Tibial artery (tissue), 4 donors: ENCODE data around the gene SNX19.

Source experiments
- DNase-seq, 2 donors: peaks; one replicate each; pipeline ENCODE4 v3.0.0-alpha.2; 2019
- H3K27ac ChIP-seq, 2 donors: fragments of 200-600 bp; sonication (generic) in 1 of 2; 1 replicate in 1 of 2; 2 replicates in 1 of 2; pipeline ENCODE4 v1.5.1; 2018 to 2019; ENCODE audit warnings: mild to moderate bottlenecking in 1 of 2
- H3K27me3 ChIP-seq, 2 donors: fragments of 200-600 bp; sonication (generic) in 1 of 2; one replicate each; pipeline versions ENCODE4 v1.5.1 to v1.6.0; 2016 to 2019
- H3K36me3 ChIP-seq, 3 donors: fragments of 200-600 bp; sonication (generic) in 2 of 3; one replicate each; pipeline ENCODE4 v1.5.1; 2016 to 2019; ENCODE audit warnings: mild to moderate bottlenecking in 2 of 3
- H3K4me1 ChIP-seq, 4 donors: fragments of 200-600 bp; sonication (generic) in 2 of 4; 1 replicate in 3 of 4; 2 replicates in 1 of 4; pipeline ENCODE4 v1.5.1; 2016 to 2019
- H3K4me3 ChIP-seq, 2 donors: fragments of 200-600 bp; sonication (generic) in 1 of 2; 1 replicate in 1 of 2; 2 replicates in 1 of 2; pipeline ENCODE4 v1.5.1; 2018 to 2019; ENCODE audit warnings: mild to moderate bottlenecking in 2 of 2
- H3K9me3 ChIP-seq, 3 donors: fragments of 200-600 bp; sonication (generic) in 1 of 3; one replicate each; pipeline ENCODE4 v1.5.1; 2016 to 2019
- CTCF ChIP-seq, 2 experiments: fragments of 200-600 bp in 1 of 2; fragments of 450-650 bp in 1 of 2; IDR thresholded peaks; one replicate each; pipeline ENCODE4 v1.5.1; 2017 to 2019; ENCODE audit warnings: antibody characterized with exemption in 2 of 2, mild to moderate bottlenecking in 1 of 2, moderate library complexity in 1 of 2
- intact Hi-C: fragments of 100-400 bp; cut with DNase I; formaldehyde crosslinking; loops from one replicate; pipeline ENCODE4 v1.15.0; 2023; ENCODE audit warnings: low total_unique reads

Gene SNX19

GRCh38 chr11:130868086-130868710 is 48.1 kb downstream of the SNX19 start:
- Histone ChIP-seq H3K4me3 (no peak overlapping the region), H3K36me3 (peaks cover 0 to 9% (median 5%) of the 10 kb centered on the region in 3 donors), H3K27me3 (no peaks in the 10 kb centered on the region), H3K9me3 (no peaks in the 10 kb centered on the region), H3K27ac (peak overlapping the region; percentile 78 to 82), H3K4me1 (peaks cover 0 to 66% (median 44%) of the 10 kb centered on the region in 4 donors)
- intact Hi-C loops: no loop called here
- no peak for TF ChIP-seq CTCF (IDR thresholded peaks at IDR 0.05)
- DNase-seq: no peak

- peaks cover 0 to 66% (median 42%) of the 10 kb centered on the region in 4 donors for H3K4me1 ChIP-seq
- intact Hi-C loops: no loop called here
- H3K27ac ChIP-seq: peak overlapping the region; percentile 78 to 82
- TF ChIP-seq CTCF (IDR thresholded peaks at IDR 0.05): no peak
- no peak for DNase-seq
- H3K36me3 ChIP-seq: peaks cover 0 to 9% (median 5%) of the 10 kb centered on the region in 3 donors
- H3K27me3 ChIP-seq: no peaks in the 10 kb centered on the region
- H3K4me3 ChIP-seq: no peak overlapping the region
- H3K9me3 ChIP-seq: no peaks in the 10 kb centered on the region
Measured at GRCh38 chr11:130866831-130867230, 49.4 kb downstream of the SNX19 start.

GRCh38 chr11:130865774-130866114 is 50.5 kb downstream of the SNX19 start:
- Histone ChIP-seq H3K9me3 (no peaks in the 10 kb centered on the region), H3K4me3 (no peak overlapping the region), H3K27ac (peak overlapping the region; percentile 78 to 82), H3K4me1 (peaks cover 0 to 59% (median 37%) of the 10 kb centered on the region in 4 donors), H3K27me3 (no peaks in the 10 kb centered on the region), H3K36me3 (no peaks in the 10 kb centered on the region)
- DNase-seq: no peak
- intact Hi-C loops: no loop called here
- no peak for TF ChIP-seq CTCF (IDR thresholded peaks at IDR 0.05)

GRCh38 chr11:130865091-130865773 is 51.0 kb downstream of the SNX19 start:
- no peaks in the 10 kb centered on the region for H3K27me3 ChIP-seq
- intact Hi-C loops: no loop called here
- H3K27ac ChIP-seq: peak overlapping the region; percentile 78 to 82

More at GRCh38 chr11:130865091-130865773, 51.0 kb downstream of the SNX19 start:
- H3K9me3 ChIP-seq: no peaks in the 10 kb centered on the region
- H3K4me3 ChIP-seq: no peak overlapping the region
- DNase-seq: peak; percentile 41 to 84
- peaks cover 0 to 55% (median 36%) of the 10 kb centered on the region in 4 donors for H3K4me1 ChIP-seq
- no peak for TF ChIP-seq CTCF (IDR thresholded peaks at IDR 0.05)
- no peaks in the 10 kb centered on the region for H3K36me3 ChIP-seq
